GM12801 (cell line): ENCODE measurements around the gene COX8A.

Experiments
- CTCF ChIP-seq: IDR thresholded peaks from one replicate; pipeline ENCODE4 v1.5.1; 2011; ENCODE audit warnings: control low read depth; ENCODE audit not compliant: insufficient read length; ENCODE audit errors: extremely low read depth

COX8A gene

GRCh38 chr11:63996512-63996911 is 22.1 kb downstream of the COX8A start:
- no peak for TF ChIP-seq CTCF

- no peak for TF ChIP-seq CTCF
Measured at GRCh38 chr11:63997104-63997700, 22.8 kb downstream of the COX8A start.

- no peak for TF ChIP-seq CTCF
Measured at GRCh38 chr11:63997801-63998337, 23.4 kb downstream of the COX8A start.

- no peak for TF ChIP-seq CTCF
Measured at GRCh38 chr11:63998558-63999348, 24.3 kb downstream of the COX8A start.

GRCh38 chr11:63999349-64000025 is 25.1 kb downstream of the COX8A start:
- TF ChIP-seq CTCF = no peak

GRCh38 chr11:64000026-64000739 is 25.8 kb downstream of the COX8A start:
- TF ChIP-seq CTCF = no peak
